VCaP (cell line): Measurements from ENCODE around the gene FAM83F.

Experiments used
- H3K27ac ChIP-seq: fragments of 450-650 bp; 2 replicates; pipeline ENCODE4 v1.5.1; 2017
- CTCF ChIP-seq: fragments of 450-650 bp; conservative IDR thresholded peaks from 2 replicates; pipeline ENCODE4 v1.5.1; 2017; ENCODE audit warnings: mild to moderate bottlenecking, moderate library complexity

Gene FAM83F

GRCh38 chr22:39997421-39997820 lies 2.7 kb downstream of the FAM83F start:
- TF ChIP-seq CTCF, result no peak
- H3K27ac ChIP-seq, result peak overlapping the region; percentile 75

- TF ChIP-seq CTCF, result no peak
- peak overlapping the region; percentile 75 for H3K27ac ChIP-seq
Measured at GRCh38 chr22:39997939-39998726, 3.4 kb downstream of the FAM83F start.

- no peak for TF ChIP-seq CTCF
- peak overlapping the region; percentile 75; the same call in 1 of the 2 replicates for H3K27ac ChIP-seq
Measured at GRCh38 chr22:39999144-39999757, 4.5 kb downstream of the FAM83F start.

- H3K27ac ChIP-seq, result no peak overlapping the region
- TF ChIP-seq CTCF, result no peak
Measured at GRCh38 chr22:40000171-40000570, 5.4 kb downstream of the FAM83F start.

DNA sequence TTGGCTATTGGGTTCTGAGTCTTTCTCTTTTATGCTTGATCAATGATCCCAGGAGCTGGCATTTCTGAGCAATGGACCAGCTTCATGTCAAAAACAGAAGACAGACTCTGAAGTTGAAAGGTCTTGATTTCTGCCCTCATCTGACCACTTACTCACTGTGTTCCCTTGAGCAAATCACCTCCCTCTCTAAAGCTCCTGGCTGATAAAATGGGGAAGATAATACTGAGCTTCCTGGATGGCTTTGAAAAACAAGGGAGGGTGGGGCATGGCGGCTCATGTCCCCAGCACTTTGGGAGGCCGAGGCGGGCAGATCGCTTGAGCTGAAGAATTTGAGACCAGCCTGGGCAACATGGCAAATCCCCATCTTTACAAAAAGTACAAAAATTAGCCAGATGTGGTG lies 6.4 kb downstream of the FAM83F start:
- no peak for TF ChIP-seq CTCF

DNA sequence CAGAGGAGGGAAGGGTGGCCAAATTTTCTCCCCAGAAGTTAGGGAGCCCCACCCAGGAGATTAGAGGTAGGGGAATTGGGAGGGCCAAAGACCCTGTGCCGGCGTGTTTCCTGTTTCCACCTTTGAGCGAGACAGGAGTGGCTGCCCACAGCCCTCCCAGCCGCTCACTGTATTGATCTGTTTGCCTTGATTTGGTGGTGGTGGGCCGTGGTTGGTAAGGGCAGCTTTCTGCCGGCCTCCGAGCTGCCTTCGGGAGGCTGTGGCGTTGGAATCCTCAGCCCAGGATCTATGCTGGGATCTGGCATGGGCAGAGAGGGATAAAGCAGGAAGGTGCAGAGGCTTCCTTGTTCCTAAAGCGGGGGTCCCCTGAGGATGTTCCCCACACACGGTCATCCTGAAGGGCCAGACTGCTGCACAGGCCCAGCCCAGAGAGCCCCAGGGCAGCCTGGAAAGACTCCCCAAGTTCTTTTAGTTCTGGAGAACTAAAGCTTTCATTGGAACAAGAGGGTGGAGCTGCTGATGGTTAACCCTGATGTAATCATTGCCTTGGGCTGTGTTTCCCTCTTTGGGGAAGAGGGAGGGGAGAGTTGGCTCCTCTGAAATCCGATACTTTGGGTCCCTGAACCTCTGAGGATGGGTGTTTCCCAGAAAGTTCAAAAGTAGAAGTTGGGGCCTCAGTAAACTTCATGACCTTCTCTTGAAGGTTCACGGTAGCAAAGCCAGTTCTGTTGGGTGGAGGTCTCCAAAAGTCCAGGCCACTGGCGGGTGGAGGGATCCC lies 7.2 kb downstream of the FAM83F start:
- no peak overlapping the region for H3K27ac ChIP-seq
- no peak for TF ChIP-seq CTCF

More for the DNA sequence above, 6.4 kb downstream of the FAM83F start:
- no peak overlapping the region for H3K27ac ChIP-seq
